Suppressor macrophage (primary cell): Measurements from ENCODE around the gene OSCP1.
A peak's percentile ranks its signal among the peaks of the same experiment; 100 is the strongest.

ENCODE experiments used
- DNase-seq, 4 experiments: peaks; one replicate each; pipeline ENCODE4 v3.0.0-alpha.2; 2020 to 2022

Gene OSCP1

DNA sequence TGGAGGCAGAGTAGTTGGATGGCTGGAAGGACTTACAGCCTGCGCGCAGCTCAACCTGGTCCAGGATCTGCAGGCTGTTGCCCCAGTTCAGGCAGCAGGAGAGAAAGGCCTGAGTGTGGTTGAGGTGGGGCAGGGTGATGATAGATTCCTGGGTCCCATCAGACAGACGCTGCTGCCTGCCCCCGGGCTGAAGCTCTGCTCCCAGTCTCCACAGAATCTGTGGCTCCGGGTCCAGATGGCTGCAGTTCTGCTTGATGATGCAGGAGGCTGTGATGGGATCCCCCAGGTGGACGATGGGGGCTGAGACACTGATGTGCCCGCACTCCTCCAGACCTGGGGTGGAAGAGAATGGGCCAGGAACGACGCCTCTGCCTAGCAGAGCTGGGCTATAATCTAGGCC is 25.1 kb upstream of the OSCP1 start:
- DNase-seq: no peak

DNA sequence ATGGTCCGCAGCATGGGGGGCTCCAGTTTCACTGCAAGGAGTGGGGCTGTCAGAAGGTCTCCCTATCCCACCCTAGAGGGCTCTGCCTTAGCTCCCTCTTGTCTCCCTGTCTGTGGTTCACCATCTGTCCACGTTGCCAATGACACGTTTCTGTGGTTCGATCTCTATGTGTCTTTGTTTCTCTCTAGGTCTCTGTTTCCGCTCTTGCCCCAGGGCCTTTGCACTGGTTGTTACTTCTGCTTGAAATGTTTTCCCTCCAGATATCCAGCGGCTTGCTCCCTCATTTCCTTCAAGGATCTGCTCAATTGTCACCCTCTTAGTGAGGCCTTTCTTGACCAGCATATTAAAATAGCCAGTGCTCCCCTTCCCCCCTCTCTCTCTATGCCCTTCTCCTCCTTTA is 22.4 kb upstream of the OSCP1 start:
- DNase-seq: no peak

DNA sequence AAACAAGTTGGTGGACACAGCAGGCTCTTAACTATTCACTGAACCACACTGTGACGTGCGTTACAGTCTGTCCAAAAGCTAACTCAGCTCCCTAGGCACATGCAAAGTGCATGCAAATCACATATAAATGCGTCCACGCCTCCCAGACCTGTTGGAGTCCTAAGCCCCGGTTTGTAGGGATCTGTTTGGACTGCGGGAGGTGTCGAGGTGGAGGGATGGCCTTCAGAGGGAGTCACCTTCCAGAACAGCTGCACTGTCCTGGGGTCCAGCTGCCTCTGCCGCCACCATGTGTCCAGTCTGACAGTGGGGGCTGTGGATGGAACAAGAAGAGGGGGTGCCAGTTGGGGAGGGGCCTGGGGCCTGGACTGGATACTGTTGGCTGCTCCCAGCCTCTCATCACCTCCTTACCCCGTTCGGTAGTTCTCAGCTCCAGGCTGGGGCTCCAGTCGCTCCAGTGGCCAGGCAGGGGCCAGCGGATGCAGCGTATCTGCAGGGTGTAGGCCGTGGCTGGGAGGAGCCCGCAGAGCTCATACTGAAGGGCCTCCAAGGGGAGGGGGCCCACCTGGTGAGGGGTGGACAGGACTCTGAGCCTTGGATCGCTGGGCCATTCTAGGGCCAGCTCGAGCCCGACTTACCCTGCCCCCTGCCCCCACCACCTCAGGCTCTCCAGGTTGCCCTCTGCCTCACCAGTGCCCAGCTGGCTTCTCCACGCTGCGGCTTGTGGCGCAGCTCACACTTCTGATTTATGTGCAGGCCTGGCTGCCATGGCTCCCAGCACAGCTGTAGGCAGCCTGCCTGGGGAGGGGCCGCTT is 21.8 kb upstream of the OSCP1 start:
- no peak for DNase-seq

DNA sequence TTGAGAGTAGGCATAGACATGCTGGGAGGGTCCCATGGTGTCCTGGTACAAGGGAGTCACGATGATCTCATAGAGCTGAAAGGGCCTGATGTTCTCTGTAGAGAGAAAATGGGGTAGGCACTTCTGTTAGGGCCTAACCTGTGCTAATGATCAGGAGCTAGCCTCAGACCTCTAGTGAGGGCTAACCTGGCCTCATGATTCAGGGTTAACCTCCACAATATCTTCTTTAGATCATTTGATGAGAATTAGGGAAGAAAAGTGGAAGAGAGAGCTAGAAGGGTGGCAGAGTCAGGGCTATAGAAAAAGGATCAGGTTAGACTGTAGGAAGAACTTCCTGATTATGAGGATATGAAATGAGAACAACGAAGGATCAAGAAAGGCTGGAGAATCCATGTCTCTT is 18.9 kb upstream of the OSCP1 start:
- no peak for DNase-seq

DNA sequence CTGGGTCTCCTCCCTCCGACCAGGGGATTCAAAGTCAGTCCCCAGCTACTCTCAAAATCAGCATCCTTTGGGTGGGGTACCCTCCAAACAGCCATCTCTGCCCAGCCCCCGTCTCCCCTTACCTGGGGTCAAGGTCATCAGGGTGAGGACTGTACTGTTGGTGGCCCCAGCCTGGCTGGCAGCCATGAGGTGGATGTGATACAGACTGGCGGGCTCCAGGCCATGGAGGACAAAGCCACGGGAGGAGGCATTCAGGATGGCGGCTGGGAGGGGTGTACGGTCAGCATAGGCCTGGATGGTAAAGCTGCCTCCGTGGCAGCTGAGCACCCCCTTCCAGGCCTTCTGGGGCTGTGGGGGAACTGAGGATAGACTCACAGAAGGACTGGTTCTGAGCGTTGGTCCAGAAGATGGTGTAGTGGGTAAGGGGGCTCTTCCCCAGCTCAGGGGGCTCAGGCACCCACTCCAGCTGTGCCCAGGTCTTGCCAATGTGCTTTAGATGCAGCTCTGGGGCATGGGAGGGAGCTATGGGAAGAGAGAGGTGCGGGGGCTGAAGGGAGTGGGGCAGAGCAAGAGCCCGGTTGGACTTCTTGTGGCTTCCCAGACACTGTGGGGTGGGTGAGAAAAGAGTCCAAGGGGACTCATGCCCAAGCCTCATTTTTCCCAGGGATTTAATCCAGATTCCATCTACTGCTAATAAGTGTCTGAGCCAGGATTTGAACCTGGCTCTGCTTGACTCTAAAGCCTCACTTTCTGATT is 17.6 kb upstream of the OSCP1 start:
- no peak for DNase-seq

DNA sequence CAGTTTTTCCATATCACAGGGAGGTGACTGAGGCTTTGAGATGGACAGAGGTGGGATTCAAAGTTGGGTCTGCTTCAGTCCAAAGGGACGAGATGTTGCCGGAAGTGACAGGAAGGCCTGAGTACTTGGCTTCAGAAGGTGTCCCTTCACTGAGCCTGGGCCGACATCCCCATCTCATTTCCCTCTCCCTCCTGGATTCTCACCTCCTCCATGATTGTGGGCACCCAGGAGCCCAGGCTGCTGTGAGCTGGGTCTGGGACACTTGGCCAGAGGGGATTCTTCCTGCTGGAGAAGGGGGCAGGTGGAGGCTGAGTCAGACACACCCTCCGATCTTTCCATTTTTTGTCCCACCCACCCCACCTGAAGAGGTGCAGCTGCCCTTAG is 16.8 kb upstream of the OSCP1 start:
- no peak for DNase-seq

DNA sequence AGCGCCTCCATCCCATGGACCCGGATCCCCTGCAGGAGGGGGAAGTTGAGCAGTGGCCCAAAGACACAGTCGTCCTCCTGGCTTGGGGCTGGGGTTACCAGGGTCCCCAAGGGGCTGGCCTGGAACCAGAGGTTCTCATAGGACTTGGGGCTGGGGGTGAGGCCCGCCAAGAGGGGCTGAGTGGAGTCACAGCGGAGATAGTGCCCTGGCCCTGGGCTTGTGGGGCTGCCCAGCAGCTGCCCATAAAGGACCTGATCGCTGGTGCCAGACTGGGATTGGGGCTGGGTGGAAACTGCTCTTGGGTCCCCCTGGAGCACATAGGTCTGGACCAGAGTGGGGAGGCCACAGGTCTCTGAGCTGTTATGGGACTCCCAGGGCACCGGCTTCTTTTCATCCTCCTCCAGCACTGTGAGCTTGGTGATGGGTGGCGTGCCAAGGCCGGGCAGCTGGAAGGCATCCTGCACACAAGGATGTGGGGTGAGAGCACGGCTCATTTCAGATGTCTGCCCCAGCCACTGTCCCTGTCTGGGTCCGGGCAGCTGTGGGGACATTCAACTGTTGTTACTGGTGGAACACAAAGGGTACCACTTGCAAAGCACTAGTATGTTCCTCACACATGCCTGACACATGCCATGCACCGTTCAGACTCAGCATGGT is 16.2 kb upstream of the OSCP1 start:
- no peak for DNase-seq

DNA sequence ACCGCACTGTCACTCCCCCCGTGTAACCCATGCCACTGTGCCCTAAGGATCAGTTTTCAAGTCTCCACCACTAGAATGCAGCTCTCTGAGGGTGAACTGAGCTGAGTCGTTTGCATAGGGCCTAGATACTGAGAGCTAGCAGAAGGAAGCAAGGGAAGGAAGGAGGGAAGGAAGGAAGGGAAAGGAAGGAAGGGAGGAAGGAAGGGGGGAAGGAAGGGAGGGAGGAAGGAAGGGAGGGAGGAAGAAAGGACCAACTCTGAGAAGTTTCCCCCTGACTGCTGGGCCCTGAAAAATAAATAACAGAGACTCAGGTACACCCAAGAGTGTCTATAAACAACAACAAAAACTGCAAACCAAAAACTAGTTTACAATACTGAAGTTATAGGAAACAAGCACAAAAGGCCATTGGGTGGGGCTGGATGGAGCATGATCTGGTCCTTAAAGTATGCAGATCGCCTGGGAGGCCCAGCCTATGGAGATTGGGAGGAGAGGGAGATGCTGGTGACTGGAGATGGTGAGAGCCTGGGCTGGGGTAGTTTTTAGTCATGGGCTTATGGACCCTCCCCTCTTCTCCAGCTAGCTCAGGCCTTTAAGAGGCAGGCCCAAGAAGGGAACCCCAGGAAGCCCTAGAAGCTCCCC is 15.6 kb upstream of the OSCP1 start:
- DNase-seq: no peak

DNA sequence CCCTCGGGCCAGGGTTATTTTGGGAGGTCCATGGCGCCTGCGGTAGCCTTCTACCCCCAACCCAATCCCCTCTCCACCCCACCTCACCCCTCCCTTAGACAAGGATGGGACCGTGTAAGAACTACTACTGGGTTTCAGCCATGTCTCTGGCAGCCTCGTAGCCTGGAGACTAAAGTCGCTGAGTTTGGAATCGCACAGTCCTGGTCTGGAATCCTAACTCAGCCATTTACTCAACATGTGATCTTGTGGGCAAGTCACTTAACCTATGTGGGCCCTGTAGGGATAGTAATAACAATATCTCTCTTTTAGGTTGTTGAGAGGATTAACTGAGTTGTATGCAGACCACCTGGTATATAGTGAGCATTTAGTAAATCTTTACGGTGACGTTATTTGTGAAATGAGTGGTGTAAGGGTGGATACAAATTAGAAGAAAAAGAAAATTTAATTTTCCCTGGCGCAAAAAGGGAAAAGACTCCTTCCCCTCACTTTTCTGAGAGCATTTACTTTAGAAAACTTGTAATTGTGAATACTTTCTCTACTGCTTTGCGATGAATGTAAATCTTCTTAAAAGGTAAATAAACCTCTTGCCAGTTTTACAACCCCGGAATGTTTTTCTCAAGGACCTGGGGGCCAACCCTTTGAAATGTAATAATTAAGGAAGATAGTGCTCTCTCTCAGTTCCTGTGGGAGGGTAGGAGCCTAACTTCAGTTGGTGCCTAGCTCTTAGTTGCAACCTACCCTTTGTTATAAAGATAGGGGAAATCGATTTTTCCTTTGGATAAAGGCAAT is 14.5 kb upstream of the OSCP1 start:
- peak in 3 of 4 experiments; percentile 10 to 61 (median 46) for DNase-seq

DNA sequence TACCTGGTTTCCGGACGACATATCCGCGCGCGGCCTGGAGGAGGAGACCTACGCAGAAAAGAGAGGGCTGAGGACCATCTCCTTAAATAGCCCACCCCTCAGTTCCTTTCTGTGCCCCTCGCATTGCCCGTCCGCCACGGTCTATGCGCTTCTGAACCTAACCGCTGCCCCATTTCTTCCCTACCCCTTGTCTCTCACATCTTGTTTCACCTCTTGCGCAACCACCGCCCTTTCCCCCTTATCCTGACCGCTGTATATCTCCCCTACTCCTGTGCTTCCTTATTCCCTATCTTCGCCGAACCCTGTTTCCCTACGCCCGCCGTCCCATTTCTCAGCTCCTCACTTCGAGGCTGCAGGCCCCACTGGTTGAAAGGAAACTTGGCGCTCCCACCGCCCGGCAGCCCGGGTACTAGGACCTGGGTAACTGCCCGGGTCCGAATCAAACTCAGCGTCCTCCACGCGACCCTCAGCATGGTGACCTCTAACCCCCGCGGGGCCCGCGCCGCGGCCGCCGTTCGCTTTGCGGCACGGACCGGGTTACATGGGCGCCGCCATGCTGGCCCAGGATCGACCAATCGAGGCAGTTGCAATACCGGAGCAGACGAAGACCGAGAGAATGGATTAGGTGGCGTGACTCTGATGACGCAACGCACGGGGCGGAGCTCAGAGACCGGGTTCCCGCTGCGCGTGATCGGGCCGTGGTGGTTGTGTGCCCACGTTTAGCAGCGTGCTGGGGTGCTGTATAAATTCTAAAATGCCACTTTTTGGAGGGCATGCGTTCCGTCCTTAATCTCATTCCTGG is 13.8 kb upstream of the OSCP1 start, which contains the start of gene MRPS15:
MRPS15 (minus strand) TSS at position 582 of the 802 bp plus-strand sequence; CDS start at position 473, 109 bp downstream.
- peak; percentile 99 for DNase-seq

DNA sequence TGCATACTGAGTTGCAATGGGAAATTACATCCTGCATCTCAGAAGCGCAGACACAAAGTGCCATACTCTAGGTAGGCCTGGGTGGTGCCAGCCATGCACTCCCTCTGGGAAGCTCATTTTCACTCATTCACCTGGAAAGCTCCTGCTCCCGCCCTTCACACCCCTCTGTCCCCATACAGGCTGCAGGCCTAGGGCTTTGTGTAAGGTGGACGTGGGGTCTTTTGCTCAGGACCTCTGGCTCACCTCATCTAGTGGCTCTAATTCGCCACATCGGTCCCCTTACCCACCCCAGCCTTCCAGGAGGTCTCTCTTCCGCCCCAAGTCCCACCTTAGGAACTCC is 13.2 kb upstream of the OSCP1 start:
- no peak for DNase-seq

DNA sequence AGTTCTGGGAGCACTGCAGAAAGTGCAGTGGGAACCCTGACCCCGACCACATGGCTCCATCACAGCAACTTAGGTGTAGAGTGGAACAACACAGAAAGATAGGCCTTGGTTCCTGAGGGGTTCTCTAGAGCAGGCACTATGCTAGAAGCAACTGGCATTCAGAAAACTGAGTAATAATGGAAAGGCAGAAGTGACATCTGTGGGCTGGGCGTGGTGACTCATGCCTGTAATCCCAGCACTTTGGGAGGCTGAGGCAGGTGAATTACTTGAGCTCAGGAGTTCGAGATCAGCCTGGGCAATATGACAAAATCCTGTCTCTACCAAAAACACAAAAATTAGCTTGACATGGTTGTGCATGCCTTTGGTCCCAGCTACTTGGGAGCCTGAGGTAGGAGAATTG is 8.7 kb upstream of the OSCP1 start:
- DNase-seq: peak; percentile 44 to 61 (median 56)

DNA sequence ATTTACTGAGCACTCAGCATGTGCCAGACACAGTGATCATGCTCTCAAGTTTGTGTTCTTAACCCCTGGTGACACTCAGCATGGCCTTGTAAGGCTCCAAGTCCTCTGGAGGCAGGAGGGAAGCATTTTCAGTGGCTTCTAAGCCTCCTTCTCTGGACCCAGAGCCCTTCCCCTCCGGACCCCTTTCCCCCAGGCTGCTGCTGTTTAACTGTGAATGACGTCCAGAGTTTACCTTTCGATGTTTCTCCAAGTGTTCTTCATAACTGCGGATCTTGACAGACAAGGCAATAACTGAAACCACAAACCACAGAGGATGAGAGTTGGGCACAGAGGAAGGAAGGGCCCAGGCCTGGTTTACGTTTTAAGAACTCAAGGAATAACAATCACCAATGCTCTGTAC is 7.4 kb upstream of the OSCP1 start:
- DNase-seq: peak in 2 of 4 experiments; percentile 29 to 43

DNA sequence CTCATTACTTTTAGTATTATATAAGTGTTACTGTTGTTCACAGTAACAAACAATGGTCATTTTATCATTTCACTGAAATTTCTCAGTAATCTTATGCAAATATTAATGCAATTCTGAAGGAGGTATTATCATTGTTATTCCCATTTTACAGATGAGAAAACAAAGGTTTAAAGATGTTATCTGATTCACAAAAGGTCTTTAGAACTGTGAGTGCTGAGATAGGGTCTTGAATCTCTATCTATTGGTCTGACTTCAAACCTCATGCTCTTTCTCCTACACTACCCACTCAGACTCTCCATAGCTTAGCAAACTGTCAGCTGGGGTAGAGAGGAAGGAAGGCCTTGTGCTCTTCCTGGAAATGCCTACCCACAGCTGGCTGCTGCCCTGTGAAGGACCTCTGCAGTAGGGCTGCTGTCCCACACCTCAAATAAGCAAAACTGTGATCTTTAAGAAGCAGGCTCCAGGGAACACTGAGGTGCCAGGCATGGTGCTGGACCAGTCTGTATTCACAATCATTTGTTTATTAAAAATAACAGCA is 6.2 kb upstream of the OSCP1 start:
- DNase-seq: no peak

DNA sequence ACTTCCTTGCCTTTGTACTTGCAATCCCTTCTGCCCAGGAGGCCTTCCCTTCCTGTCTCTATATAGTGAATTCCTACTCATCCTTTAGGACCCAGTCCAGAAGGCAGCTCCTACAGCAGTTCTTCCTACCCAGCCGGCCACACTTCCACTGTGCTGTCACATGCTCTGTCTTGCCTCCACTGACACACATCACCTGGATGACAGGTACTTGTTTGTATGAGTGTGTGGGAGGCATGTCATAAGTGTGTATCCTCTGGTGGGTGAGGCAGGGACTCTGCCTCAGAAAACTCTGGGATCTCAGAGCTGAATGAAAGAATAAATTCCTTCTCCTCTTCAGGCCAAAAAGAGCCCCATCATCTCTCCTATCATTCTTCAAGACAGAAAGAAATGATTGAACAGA is 5.1 kb upstream of the OSCP1 start:
- DNase-seq: no peak

DNA sequence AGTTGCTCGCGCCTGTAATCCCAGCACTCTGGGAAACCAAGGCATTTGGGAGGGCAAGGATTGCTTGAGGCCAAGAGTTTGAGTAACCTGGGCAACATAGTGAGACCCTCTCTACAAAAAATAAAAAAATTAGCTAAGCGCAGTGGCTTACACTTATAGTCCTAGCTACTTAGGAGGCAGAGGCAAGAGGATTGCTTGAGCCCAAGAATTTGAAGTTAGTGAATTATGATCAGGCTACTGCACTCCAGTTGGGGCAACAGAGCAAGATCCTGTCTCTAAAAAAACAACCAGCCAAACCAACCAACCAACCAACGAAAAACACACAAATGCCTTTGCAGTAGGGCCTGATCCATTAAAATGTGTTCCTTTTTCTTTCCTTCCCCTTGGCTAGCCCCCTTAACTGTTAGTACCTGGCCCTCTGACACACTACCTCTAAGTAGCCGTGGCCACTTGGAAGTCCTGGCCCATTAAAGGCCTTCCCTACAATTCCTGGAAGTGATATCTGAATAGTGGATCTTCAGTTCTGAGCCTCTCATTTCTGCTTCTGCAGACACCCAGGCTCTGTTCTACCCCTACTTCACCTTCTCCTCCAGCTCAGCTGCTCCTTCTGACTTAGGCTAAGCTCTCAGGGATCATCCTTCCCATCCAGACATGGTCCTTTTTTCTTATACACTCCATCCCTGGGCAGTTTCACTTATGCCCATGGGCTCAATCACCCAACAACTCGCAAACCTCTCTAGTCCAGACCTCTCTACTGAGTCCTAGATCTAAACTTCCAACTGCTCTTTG is 3.5 kb upstream of the OSCP1 start:
- no peak for DNase-seq

DNA sequence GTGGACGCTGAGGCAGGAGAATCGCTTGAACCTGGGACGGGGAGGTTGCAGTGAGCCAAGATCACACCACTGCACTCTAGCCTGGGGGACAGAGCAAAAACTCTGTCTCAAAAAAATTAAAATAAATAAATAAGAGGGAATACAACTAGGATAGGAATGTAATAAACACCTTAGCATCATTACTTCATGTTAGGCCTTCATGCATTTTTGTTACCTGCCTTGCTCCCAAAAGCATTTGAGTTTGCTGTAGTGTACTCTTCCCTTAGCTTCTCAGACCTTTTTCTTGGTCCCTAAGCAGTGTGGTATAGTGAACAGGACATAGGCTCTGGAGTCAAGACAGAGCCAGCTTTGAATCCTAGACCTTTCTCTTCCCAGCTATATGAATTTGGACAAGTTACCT is 2.8 kb upstream of the OSCP1 start:
- DNase-seq: no peak

DNA sequence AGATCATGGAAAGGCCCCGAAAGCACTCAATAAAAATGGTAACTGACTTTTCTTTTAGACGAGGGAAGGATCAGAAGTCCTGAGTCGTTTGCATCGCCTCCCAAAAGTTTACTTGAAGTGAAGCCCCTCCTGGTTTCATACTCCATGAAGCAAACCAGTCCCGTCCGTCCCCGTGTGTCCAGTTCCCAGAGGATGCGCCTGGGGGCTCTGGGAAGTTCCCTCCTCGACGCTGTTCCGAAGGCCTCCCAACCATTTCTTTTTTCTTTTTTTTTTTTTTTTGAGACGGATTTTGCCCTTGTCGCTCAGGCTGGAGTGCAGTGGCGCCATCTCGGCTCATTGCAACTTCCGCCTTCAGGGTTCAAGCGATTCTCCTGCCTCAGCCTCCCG is 661 bp upstream of the OSCP1 start:
- no peak for DNase-seq

DNA sequence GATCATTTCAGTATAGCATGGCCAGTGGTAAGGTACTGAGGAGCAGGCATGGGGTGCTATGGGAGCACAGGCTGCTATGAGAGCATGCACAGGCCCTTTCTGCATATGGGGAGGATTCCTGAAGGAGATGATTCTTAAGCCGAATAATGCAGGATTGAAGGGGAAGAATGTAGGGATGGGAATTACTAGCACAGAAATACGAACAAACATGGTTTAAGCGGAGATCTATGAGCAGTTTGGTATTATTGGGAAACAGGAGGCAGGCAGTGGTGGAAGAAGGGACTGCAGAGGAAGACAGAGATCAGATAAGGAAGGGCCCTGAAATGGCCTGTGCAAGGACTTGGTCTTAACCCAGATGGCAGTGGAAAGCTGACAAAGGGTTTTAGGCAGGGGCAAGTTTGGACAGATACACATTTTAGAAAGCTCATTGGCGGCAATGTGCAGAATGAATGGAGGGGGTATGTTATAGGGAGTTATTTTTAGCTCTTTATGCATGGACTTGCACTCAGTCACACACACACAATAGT is 1.7 kb downstream of the OSCP1 start:
- DNase-seq: peak in 1 of 4 experiments; percentile 11

DNA sequence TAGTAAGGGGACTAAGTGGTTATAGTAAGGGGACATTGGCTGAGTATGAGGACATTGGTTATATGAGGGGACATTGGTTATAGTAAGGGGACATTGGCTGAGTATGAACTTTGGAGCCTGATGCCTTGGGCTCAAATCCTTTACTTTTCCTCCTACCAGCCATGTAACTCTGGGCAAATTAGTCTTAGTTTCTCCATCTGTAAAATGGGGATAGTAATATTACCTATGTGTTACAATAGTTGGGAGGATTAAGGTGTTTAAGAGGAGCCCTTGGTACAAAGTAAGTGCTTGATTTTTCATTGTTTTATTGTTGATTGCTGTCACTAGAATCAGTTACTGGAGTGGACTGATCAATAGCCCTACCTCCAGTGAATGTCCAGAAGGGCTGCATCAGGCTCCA is 2.8 kb downstream of the OSCP1 start:
- DNase-seq: no peak
